Mammary microvascular endothelial cell (primary cell): Measurements from ENCODE around the gene NXF2B. TPM values are rescaled to one million over a fixed set of nuclear protein-coding genes. Genes with fewer than 3 reads are reported as not detected.

Experiments used
- total RNA-seq: library from RNA; depleted of rRNA; stranded (reverse); fragments of >200 nt; gene quantifications from 2 replicates; pipeline ENCODE4 v1.2.3, GENCODE V29; 2015

The NXF2B gene, protein sequence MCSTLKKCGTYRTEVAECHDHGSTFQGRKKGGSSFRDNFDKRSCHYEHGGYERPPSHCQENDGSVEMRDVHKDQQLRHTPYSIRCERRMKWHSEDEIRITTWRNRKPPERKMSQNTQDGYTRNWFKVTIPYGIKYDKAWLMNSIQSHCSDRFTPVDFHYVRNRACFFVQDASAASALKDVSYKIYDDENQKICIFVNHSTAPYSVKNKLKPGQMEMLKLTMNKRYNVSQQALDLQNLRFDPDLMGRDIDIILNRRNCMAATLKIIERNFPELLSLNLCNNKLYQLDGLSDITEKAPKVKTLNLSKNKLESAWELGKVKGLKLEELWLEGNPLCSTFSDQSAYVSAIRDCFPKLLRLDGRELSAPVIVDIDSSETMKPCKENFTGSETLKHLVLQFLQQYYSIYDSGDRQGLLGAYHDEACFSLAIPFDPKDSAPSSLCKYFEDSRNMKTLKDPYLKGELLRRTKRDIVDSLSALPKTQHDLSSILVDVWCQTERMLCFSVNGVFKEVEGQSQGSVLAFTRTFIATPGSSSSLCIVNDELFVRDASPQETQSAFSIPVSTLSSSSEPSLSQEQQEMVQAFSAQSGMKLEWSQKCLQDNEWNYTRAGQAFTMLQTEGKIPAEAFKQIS
- total RNA-seq = not detected in 2 replicates

GRCh38 chrX:102439908-102440307, at the start of gene NXF2B:
Gene NXF2B, minus strand, starts transcription at chrX:102440008. Its CDS starts 59,972 bp downstream, at chrX:102380036.

GRCh38 chrX:102471762-102472220, 32.0 kb upstream of the NXF2B start, which contains the start of gene TCP11X2:
Gene TCP11X2, minus strand, starts transcription at chrX:102471812.

Other genes with a start within 250 kb of the NXF2B start
- gene TCP11X1, start 224.7 kb downstream of the NXF2B start, total RNA-seq = not detected in 2 replicates
- gene NXF2, start 192.8 kb downstream of the NXF2B start, total RNA-seq = not detected in 2 replicates
- gene TCP11X2, start 31.8 kb upstream of the NXF2B start, total RNA-seq = not detected in 2 replicates
- 7.7 and 8.9 TPM in 2 replicates for gene TMSB15A, start 76.7 kb upstream of the NXF2B start, total RNA-seq
- gene ARMCX5, start 159.5 kb upstream of the NXF2B start, total RNA-seq = 14.1 and 16.1 TPM in 2 replicates
- gene GPRASP1, start 211.5 kb upstream of the NXF2B start, total RNA-seq = 0.13 and 0.20 TPM in 2 replicates